K562 (cell line): ENCODE data around the gene TMEM184B. TPM values are rescaled to one million over a fixed set of nuclear protein-coding genes. Genes with fewer than 3 reads are reported as not detected.
A peak's percentile ranks its signal among the peaks of the same experiment; 100 is the strongest.

Source experiments
- CTBP1 ChIP-seq: fragments of 450-650 bp; IDR thresholded peaks from 2 replicates; pipeline ENCODE4 v1.6.1; 2016; ENCODE audit warnings: borderline replicate concordance
- ELF2 ChIP-seq: fragments of 250-450 bp; sonication (Bioruptor Pico); IDR thresholded peaks from 2 replicates; pipeline ENCODE4 v1.5.0; 2021; ENCODE audit warnings: mild to moderate bottlenecking
- LEF1 ChIP-seq: fragments of 450-650 bp; IDR thresholded peaks from 2 replicates; pipeline ENCODE4 v1.6.1; 2016; ENCODE audit warnings: mild to moderate bottlenecking
- POU5F1 ChIP-seq: fragments of 150-350 bp; IDR thresholded peaks from 2 replicates; pipeline ENCODE4 v1.6.1; 2014; ENCODE audit warnings: borderline replicate concordance, low read length, low read depth, mild to moderate bottlenecking; ENCODE audit not compliant: partially characterized antibody
- PRPF4 ChIP-seq: fragments of 200-400 bp; formaldehyde crosslinking; IDR thresholded peaks from one replicate; pipeline ENCODE4 v1.6.1; 2017; ENCODE audit warnings: low read length, low read depth, mild to moderate bottlenecking; ENCODE audit not compliant: insufficient read depth, poor library complexity, severe bottlenecking
- SMAD4 ChIP-seq: fragments of 250-450 bp; sonication (Bioruptor Pico); conservative IDR thresholded peaks from 2 replicates; pipeline ENCODE4 v1.8.0; 2021; ENCODE audit warnings: inconsistent platforms, mild to moderate bottlenecking, moderate library complexity
- STAT6 ChIP-seq: sonication (generic); formaldehyde crosslinking; IDR thresholded peaks from 2 replicates; pipeline ENCODE4 v1.8.1; 2023; ENCODE audit warnings: mild to moderate bottlenecking, missing genetic modification reagents
- TCF15 ChIP-seq: fragments of 250-450 bp; sonication (Bioruptor Pico); IDR thresholded peaks from 2 replicates; pipeline ENCODE4 v1.8.0; 2022; ENCODE audit warnings: moderate library complexity, mild to moderate bottlenecking, inconsistent platforms
- TRIM25 ChIP-seq: fragments of 450-650 bp; IDR thresholded peaks from 2 replicates; pipeline ENCODE4 v1.7.0; 2016; ENCODE audit warnings: borderline replicate concordance
- polyA plus RNA-seq, 8 experiments: library from polyadenylated mRNA; depleted of rRNA in 4 of 8; stranded (reverse) in 5 of 8; unstranded in 3 of 8; fragments of >200 nt; fragmentation: Nextera tagmentation in 2 of 8; fragmentation: Illumina TruSeq in 1 of 8; extraction: Ambion mirVana in 2 of 8; extraction: Trizol in 1 of 8; gene quantifications; 2 replicates each; pipeline versions ENCODE4 v1.2.1 to v1.2.3, GENCODE V29; 2011 to 2014; ENCODE audit warnings: inconsistent platforms in 1 of 8, missing spikeins in 1 of 8
- total RNA-seq, 7 experiments: library from RNA; depleted of rRNA in 6 of 7; stranded (reverse); fragments of >200 nt in 6 of 7; fragmentation: Illumina TruSeq in 2 of 7; extraction: Trizol in 2 of 7; gene quantifications; 2 replicates each; pipeline versions ENCODE4 v1.2.1 to v1.2.3, GENCODE V29; 2011 to 2021; ENCODE audit warnings: low replicate concordance in 1 of 7
- TF ChIP-seq, protein P1 (sequence below): fragments of 250-450 bp; sonication (Bioruptor Pico); IDR thresholded peaks from 2 replicates; pipeline ENCODE4 v1.8.0; 2021; ENCODE audit warnings: mild to moderate bottlenecking, moderate library complexity
- TF ChIP-seq, protein P2 (sequence below): fragments of 200-400 bp; formaldehyde crosslinking; IDR thresholded peaks from 2 replicates; pipeline ENCODE4 v1.6.1; 2017; ENCODE audit warnings: mild to moderate bottlenecking, low read depth, low read length, moderate library complexity

The TMEM184B gene
- total and polyA plus RNA-seq, 9 of the 15 experiments (the other 6 are each of a cell fraction or from before 2014, with no cell fraction given) = 0.31 to 25.1 (median 6.2) TPM

- TF ChIP-seq, protein P1, sequence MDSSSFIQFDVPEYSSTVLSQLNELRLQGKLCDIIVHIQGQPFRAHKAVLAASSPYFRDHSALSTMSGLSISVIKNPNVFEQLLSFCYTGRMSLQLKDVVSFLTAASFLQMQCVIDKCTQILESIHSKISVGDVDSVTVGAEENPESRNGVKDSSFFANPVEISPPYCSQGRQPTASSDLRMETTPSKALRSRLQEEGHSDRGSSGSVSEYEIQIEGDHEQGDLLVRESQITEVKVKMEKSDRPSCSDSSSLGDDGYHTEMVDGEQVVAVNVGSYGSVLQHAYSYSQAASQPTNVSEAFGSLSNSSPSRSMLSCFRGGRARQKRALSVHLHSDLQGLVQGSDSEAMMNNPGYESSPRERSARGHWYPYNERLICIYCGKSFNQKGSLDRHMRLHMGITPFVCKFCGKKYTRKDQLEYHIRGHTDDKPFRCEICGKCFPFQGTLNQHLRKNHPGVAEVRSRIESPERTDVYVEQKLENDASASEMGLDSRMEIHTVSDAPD (CRISPR knock-in tag) = no peak
- TF ChIP-seq TRIM25 (no peak), SMAD4 (peak; percentile 51; the same call in 1 of the 2 replicates), POU5F1 (no peak), ELF2 (no peak), CTBP1 (no peak; the same call in 1 of the 2 replicates), STAT6 (no peak), PRPF4 (no peak), TCF15 (CRISPR knock-in tag) (no peak), LEF1 (no peak)
- TF ChIP-seq, protein P2, sequence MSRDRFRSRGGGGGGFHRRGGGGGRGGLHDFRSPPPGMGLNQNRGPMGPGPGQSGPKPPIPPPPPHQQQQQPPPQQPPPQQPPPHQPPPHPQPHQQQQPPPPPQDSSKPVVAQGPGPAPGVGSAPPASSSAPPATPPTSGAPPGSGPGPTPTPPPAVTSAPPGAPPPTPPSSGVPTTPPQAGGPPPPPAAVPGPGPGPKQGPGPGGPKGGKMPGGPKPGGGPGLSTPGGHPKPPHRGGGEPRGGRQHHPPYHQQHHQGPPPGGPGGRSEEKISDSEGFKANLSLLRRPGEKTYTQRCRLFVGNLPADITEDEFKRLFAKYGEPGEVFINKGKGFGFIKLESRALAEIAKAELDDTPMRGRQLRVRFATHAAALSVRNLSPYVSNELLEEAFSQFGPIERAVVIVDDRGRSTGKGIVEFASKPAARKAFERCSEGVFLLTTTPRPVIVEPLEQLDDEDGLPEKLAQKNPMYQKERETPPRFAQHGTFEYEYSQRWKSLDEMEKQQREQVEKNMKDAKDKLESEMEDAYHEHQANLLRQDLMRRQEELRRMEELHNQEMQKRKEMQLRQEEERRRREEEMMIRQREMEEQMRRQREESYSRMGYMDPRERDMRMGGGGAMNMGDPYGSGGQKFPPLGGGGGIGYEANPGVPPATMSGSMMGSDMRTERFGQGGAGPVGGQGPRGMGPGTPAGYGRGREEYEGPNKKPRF = no peak
Measured at GRCh38 chr22:38272373-38273134, at the start of gene TMEM184B (continued).
